Urinary bladder (tissue), 4 donors: ENCODE data around the gene APOO. TPM values are rescaled to one million over a fixed set of nuclear protein-coding genes. Genes with fewer than 3 reads are reported as not detected.

Experiments
- DNase-seq: peaks from one replicate; pipeline ENCODE4 v3.0.0-alpha.2; 2015; ENCODE audit errors: extremely low spot score
- H3K27ac ChIP-seq: one replicate; pipeline ENCODE4 v1.5.1; 2013; ENCODE audit warnings: low read depth, mild to moderate bottlenecking, moderate library complexity
- H3K36me3 ChIP-seq: one replicate; pipeline ENCODE4 v1.6.1; 2013; ENCODE audit warnings: mild to moderate bottlenecking, moderate library complexity; ENCODE audit not compliant: insufficient read depth
- H3K4me1 ChIP-seq: one replicate; pipeline ENCODE4 v1.6.1; 2013; ENCODE audit warnings: mild to moderate bottlenecking, moderate library complexity; ENCODE audit not compliant: insufficient read depth
- H3K4me3 ChIP-seq: one replicate; pipeline ENCODE4 v1.5.1; 2013; ENCODE audit warnings: low read depth, low read length
- WGBS: extraction: QIAGEN DNeasy Blood & Tissue Kit; methylation state at CpG from one replicate; pipeline ENCODE4 v1.1.7; 2013; 5-methylcytosine and 5-hydroxymethylcytosine counted together
- polyA plus RNA-seq: library from polyadenylated mRNA; stranded (reverse); fragments of 200-250 nt; gene quantifications from one replicate; pipeline ENCODE4 v1.2.3, GENCODE V29; 2013
- total RNA-seq: library from RNA; depleted of rRNA; stranded (reverse); fragments of >200 nt; gene quantifications from one replicate; pipeline ENCODE4 v1.2.3, GENCODE V29; 2014
- donor health status: healthy with polysubstance abuse.
- donor health status: healthy.

APOO gene
- total and polyA plus RNA-seq, 2 donors: 10.6 to 10.9 TPM

DNA sequence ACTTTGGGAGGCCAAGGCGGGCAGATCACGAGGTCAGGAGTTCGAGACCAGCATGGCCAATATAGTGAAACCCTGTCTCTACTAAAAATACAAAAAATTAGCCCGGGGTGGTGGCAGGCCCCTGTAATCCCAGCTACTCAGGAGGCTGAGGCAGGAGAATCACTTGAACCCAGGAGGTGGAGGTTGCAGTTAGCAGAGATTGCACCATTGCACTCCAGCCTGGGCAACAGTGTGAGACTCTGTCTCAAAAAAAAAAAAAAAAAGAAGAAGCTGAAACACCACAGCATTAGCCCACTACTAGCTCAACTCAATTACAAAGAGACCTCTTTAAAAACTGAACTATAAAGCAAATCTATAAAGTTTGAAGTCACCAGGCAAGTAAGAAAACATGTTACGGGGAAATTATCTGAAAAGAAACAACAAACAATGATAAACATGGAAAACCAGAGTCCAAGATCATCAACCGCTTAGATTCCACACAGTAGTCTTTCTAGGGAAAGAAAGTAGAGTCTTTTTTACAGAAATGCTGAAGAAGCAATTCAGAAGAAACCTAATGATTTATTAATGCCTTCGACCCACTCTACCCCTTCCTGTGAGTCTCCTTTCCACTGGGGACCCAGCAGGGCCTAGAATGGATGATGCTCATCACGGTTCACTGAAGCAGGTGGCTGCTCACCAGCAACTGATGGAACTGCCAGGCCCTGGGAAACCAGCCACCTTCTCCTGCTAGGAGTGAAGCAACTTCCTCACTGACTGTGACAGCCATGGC is 118.2 kb downstream of the APOO start:
- no peak for DNase-seq
- Histone ChIP-seq H3K27ac (no peak overlapping the region), H3K4me3 (no peak overlapping the region), H3K36me3 (no peaks in the 10 kb centered on the region), H3K4me1 (no peaks in the 10 kb centered on the region)
- 93% methylated on average over 8 of the region's 8 CpGs for WGBS

DNA sequence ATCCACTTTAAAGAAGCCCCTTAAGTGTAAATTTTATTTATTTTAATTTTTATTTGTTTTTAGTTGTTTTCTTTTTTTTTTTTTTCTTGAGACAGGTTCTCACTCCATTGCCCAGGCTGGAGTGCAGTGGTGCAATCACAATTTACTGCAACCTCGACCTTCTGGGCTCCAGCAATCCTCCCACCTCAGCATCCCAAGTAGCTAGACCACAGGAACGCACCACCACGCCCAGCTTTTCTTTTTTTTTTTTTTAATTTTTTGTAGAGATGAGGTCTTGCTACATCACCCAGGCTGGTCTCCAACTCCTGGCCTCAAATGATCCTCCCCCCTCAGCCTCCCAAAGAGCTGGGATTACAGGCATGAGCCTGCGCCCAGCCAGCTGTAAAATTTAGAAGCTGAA is 118.8 kb downstream of the APOO start:
- Histone ChIP-seq H3K27ac (no peak overlapping the region), H3K4me1 (no peaks in the 10 kb centered on the region), H3K36me3 (no peaks in the 10 kb centered on the region), H3K4me3 (no peak overlapping the region)
- 83% methylated on average over 4 of the region's 4 CpGs for WGBS
- no peak for DNase-seq

DNA sequence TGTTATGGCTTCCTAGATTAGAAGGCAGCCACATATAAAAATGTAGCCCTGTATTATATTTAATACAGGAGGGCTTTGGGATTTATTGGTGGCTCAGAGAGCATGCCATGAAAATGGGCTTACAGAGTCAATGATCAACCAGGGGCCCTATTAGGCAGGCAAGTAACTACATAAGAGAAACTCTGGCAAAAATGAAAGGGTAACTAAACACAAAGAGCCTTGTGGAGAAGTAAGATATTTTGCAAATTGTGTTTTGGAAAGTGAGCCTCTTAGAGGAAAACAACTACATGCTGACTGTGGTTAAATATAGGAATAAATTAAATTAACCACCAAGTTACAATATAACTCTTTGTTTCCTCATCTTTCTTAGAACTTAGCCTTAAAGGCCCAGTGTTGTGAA is 119.2 kb downstream of the APOO start:
- Histone ChIP-seq H3K4me3 (no peak overlapping the region), H3K36me3 (no peaks in the 10 kb centered on the region), H3K4me1 (no peaks in the 10 kb centered on the region), H3K27ac (no peak overlapping the region)
- no peak for DNase-seq

DNA sequence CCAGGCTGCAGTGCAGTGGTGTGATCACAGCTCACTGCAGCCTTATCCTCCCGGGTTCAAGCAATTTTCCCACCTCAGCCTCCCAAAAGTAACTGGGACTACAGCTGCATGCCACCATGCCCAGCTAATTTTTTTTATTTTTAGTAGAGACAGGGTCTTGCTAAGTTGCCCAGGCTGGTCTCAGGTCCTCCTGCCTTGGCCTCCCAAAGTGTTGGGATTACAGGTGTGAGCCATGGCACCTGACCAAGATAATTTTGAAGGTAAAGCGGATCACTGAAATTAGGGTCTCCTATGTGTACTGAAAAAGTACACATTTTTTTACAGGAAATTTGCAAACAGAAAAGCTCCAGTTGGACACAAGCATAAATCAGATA is 120.0 kb downstream of the APOO start:
- WGBS: 96% methylated on average over 2 of the region's 2 CpGs
- Histone ChIP-seq H3K4me3 (no peak overlapping the region), H3K27ac (no peak overlapping the region), H3K4me1 (no peaks in the 10 kb centered on the region), H3K36me3 (no peaks in the 10 kb centered on the region)
- DNase-seq: no peak

DNA sequence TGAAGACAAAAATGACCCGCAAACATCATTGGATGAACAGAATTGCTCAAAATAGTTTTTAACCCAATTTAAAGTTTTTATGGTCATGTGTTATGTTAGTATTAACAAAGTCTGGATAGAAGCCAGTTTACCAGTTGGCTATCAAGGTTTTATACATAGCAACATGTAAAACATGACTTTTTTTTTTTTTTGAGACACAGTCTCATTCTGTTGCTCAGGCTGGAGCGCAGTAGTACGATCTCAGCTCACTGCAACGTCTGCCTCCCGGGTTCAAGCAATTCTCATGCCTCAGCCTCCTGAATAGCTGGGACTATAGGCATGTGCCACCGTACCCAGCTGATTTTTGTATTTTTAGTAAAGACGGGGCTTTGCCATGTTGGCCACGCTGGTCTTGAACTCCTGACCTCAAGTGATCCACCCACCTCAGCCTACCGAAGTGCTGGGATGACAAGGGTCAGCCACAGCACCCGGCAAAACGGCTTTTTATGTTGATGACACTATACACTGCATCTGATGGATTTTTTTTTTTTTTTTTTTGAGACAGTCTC is 121.4 kb downstream of the APOO start:
- no peak for DNase-seq
- Histone ChIP-seq H3K4me1 (no peaks in the 10 kb centered on the region), H3K27ac (no peak overlapping the region)

DNA sequence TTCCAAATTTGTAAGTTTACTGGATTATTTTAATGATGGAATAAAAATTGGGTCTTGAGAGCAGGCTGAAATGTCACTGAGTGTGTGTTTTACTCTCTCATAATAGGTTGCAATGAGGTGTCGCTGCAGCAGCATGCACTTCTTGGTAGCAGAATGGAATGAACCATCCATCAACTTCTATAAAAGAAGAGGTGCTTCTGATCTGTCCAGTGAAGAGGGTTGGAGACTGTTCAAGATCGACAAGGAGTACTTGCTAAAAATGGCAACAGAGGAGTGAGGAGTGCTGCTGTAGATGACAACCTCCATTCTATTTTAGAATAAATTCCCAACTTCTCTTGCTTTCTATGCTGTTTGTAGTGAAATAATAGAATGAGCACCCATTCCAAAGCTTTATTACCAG is 122.2 kb downstream of the APOO start:
- Histone ChIP-seq H3K27ac (no peak overlapping the region), H3K4me1 (no peaks in the 10 kb centered on the region), H3K36me3 (no peaks in the 10 kb centered on the region), H3K4me3 (no peak overlapping the region)
- no peak for DNase-seq
- WGBS: 65% methylated on average over 2 of the region's 2 CpGs

More for the DNA sequence above, 121.4 kb downstream of the APOO start:
- H3K36me3 ChIP-seq: no peaks in the 10 kb centered on the region
- no peak overlapping the region for H3K4me3 ChIP-seq
- WGBS: 83% methylated on average over 11 of the region's 11 CpGs

DNA sequence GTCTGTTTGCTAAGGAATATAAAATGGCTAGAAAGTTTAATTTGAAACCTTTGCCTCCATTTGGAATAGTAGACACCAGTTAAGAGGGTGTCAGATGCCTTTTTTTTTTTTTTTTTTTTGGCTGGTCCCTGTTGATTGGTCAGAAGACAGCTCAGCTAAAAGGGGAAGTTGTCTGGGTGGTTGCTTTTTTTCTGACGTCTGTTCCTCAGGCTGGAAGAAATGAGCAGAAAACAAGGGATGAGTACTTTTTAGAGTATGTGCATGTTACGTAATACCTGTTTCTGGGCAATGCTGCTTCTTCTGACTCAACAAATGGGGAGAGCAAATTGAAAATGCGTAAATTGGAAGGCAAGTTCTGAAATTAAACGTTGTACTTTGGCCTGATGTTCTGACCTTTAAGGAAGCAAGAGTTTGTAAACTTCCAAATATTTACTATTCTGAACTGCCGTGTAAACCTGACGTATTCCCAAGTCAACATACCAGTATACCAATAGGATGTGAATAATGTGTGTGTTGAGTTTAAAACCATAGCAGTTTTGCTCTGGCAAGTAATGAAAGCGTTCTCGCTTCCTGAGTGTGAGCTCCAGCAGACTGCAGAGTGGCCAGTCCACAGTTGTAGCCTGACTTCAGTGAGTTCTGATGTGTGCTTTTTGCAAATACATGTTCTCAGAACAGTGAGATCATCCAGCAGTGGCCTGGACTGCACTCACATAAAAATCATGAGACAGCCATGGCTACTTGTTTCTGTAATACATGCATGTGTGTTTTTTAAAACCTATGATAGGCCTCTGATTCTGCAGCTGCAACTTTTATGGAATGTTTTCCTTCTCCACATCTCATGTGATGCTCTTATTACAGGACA is 123.0 kb downstream of the APOO start:
- Histone ChIP-seq H3K4me1 (no peaks in the 10 kb centered on the region), H3K27ac (no peak overlapping the region), H3K36me3 (no peaks in the 10 kb centered on the region), H3K4me3 (peak overlapping the region; percentile 79)
- 62% methylated on average over 8 of the region's 8 CpGs for WGBS
- DNase-seq: no peak

DNA sequence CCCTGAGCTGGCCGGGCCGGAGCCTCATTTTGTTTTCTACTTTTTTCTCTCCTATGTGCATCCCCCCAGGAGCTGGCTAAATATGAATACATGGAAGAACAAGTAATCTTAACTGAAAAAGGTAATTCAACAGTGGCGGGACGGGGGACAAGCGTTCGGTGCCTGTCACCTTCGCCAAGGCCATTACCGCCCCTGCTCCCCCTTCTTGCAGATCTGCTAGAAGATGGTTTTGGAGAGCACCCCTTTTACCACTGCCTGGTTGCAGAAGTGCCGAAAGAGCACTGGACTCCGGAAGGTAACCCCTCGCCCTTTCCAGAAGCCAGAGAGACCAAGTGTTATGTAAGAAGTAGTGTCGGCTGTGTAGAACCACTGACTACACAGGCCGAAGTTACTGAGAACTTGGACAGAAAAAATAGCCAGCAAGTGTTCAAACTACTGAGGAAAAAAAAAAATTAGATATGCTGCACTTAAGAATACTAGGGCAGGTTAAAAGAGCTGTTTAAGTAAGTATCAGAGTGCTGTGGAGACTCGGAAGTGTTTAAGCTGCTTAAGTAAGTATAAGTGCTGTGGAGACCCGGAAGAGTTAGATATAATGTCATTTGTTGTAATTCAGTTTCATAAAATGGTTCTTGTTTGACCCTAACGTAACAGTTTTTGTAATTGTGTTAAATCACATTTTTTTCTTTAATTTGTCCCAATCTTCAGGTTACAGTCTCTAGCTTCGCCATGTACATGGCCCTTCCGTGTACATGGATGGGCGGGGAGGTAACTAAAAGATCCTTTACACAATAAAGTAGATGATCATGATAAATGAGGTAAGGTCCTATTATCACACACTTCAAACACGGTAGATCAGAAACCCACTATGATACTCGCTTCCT is 123.9 kb downstream of the APOO start:
- 22% methylated on average over 21 of the region's 21 CpGs for WGBS
- Histone ChIP-seq H3K4me1 (no peaks in the 10 kb centered on the region), H3K27ac (peak overlapping the region; percentile 99)

More for the DNA sequence above, 123.9 kb downstream of the APOO start:
- H3K36me3 ChIP-seq: no peaks in the 10 kb centered on the region
- H3K4me3 ChIP-seq: peak overlapping the region; percentile 79
- no peak for DNase-seq

Other genes starting within 250 kb of the APOO start
- gene PRDX4, start 240.4 kb downstream of the APOO start, total RNA-seq: 206 TPM
- 85.4 TPM for gene PRDX4, start 240.4 kb downstream of the APOO start, polyA plus RNA-seq
- gene ACOT9, start 164.7 kb downstream of the APOO start, total RNA-seq: 63.9 TPM
- gene ACOT9, start 164.7 kb downstream of the APOO start, polyA plus RNA-seq: 27.1 TPM
- 130 TPM for gene SAT1, start 124.8 kb downstream of the APOO start, total RNA-seq
- 216 TPM for gene SAT1, start 124.8 kb downstream of the APOO start, polyA plus RNA-seq
- not detected for gene CXorf58, start 68 bp upstream of the APOO start, total RNA-seq
- gene CXorf58, start 68 bp upstream of the APOO start, polyA plus RNA-seq: 0.09 TPM
- gene KLHL15, start 119.2 kb upstream of the APOO start, total RNA-seq: 29.0 TPM
- 5.3 TPM for gene KLHL15, start 119.2 kb upstream of the APOO start, polyA plus RNA-seq
- gene EIF2S3, start 147.0 kb upstream of the APOO start, total RNA-seq: 261 TPM
- 85.5 TPM for gene EIF2S3, start 147.0 kb upstream of the APOO start, polyA plus RNA-seq
- 112 TPM for gene ZFX, start 241.8 kb upstream of the APOO start, total RNA-seq
- 14.0 TPM for gene ZFX, start 241.8 kb upstream of the APOO start, polyA plus RNA-seq